Tibial artery (tissue), 4 donors: ENCODE measurements around the gene NEDD8.

Experiments used
- DNase-seq, 2 donors: peaks; one replicate each; pipeline ENCODE4 v3.0.0-alpha.2; 2019
- H3K27ac ChIP-seq, 2 donors: fragments of 200-600 bp; sonication (generic) in 1 of 2; 1 replicate in 1 of 2; 2 replicates in 1 of 2; pipeline ENCODE4 v1.5.1; 2018 to 2019; ENCODE audit warnings: mild to moderate bottlenecking in 1 of 2
- H3K27me3 ChIP-seq, 2 donors: fragments of 200-600 bp; sonication (generic) in 1 of 2; one replicate each; pipeline versions ENCODE4 v1.5.1 to v1.6.0; 2016 to 2019
- H3K36me3 ChIP-seq, 3 donors: fragments of 200-600 bp; sonication (generic) in 2 of 3; one replicate each; pipeline ENCODE4 v1.5.1; 2016 to 2019; ENCODE audit warnings: mild to moderate bottlenecking in 2 of 3
- H3K4me1 ChIP-seq, 4 donors: fragments of 200-600 bp; sonication (generic) in 2 of 4; 1 replicate in 3 of 4; 2 replicates in 1 of 4; pipeline ENCODE4 v1.5.1; 2016 to 2019
- H3K4me3 ChIP-seq, 2 donors: fragments of 200-600 bp; sonication (generic) in 1 of 2; 1 replicate in 1 of 2; 2 replicates in 1 of 2; pipeline ENCODE4 v1.5.1; 2018 to 2019; ENCODE audit warnings: mild to moderate bottlenecking in 2 of 2
- H3K9me3 ChIP-seq, 3 donors: fragments of 200-600 bp; sonication (generic) in 1 of 3; one replicate each; pipeline ENCODE4 v1.5.1; 2016 to 2019
- CTCF ChIP-seq, 2 experiments: fragments of 200-600 bp in 1 of 2; fragments of 450-650 bp in 1 of 2; IDR thresholded peaks; one replicate each; pipeline ENCODE4 v1.5.1; 2017 to 2019; ENCODE audit warnings: antibody characterized with exemption in 2 of 2, mild to moderate bottlenecking in 1 of 2, moderate library complexity in 1 of 2
- intact Hi-C: fragments of 100-400 bp; cut with DNase I; formaldehyde crosslinking; loops from one replicate; pipeline ENCODE4 v1.15.0; 2023; ENCODE audit warnings: low total_unique reads

NEDD8 gene

GRCh38 chr14:24190416-24190815 lies 41.8 kb downstream of the NEDD8 start:
- Histone ChIP-seq H3K9me3 (no peaks in the 10 kb centered on the region), H3K4me1 (peaks cover 0 to 35% (median 28%) of the 10 kb centered on the region in 4 donors), H3K27ac (no peak overlapping the region), H3K36me3 (peaks cover 25 to 54% (median 34%) of the 10 kb centered on the region in 3 donors), H3K27me3 (no peaks in the 10 kb centered on the region), H3K4me3 (no peak overlapping the region)
- intact Hi-C loops = no loop called here
- no peak for TF ChIP-seq CTCF (IDR thresholded peaks at IDR 0.05)
- DNase-seq = no peak

- Histone ChIP-seq H3K36me3 (peaks cover 34 to 63% (median 44%) of the 10 kb centered on the region in 3 donors), H3K27ac (peak overlapping the region in 1 of 2 donors; percentile 73), H3K4me1 (peaks cover 0 to 30% (median 23%) of the 10 kb centered on the region in 4 donors), H3K9me3 (no peaks in the 10 kb centered on the region), H3K27me3 (no peaks in the 10 kb centered on the region), H3K4me3 (no peak overlapping the region)
- TF ChIP-seq CTCF (IDR thresholded peaks at IDR 0.05) = no peak
- intact Hi-C loops = loop anchor here (5.0 kb wide), 1 partner anchor 42 kb away; the partner anchor contains the start of genes PSME2 and RNF31
- DNase-seq = no peak
Observed at GRCh38 chr14:24189460-24189859, 42.7 kb downstream of the NEDD8 start.

- no peaks in the 10 kb centered on the region for H3K9me3 ChIP-seq
- H3K27ac ChIP-seq = peak overlapping the region in 1 of 2 donors; percentile 73
- H3K36me3 ChIP-seq = peaks cover 39 to 68% (median 48%) of the 10 kb centered on the region in 3 donors
- peaks cover 0 to 26% (median 19%) of the 10 kb centered on the region in 4 donors for H3K4me1 ChIP-seq
- no peak for TF ChIP-seq CTCF (IDR thresholded peaks at IDR 0.05)
- peak overlapping the region; percentile 56 to 67 for H3K4me3 ChIP-seq
- no peaks in the 10 kb centered on the region for H3K27me3 ChIP-seq
- intact Hi-C loops = loop anchor here (5.0 kb wide), 1 partner anchor 42 kb away; the partner anchor contains the start of genes PSME2 and RNF31
- no peak for DNase-seq
Observed at GRCh38 chr14:24189059-24189375, 43.1 kb downstream of the NEDD8 start.

GRCh38 chr14:24188251-24189058 lies 43.7 kb downstream of the NEDD8 start, which contains the start of gene IPO4:
Gene IPO4, minus strand, starts transcription at chr14:24188816. Its CDS starts 29 bp downstream, at chr14:24188787.
- peaks cover 45 to 73% (median 54%) of the 10 kb centered on the region in 3 donors for H3K36me3 ChIP-seq
- no peaks in the 10 kb centered on the region for H3K9me3 ChIP-seq
- no peaks in the 10 kb centered on the region for H3K27me3 ChIP-seq
- H3K4me3 ChIP-seq = peak within 1 kb of the TSS; percentile 56 to 67
- peaks cover 0 to 24% (median 17%) of the 10 kb centered on the region in 4 donors for H3K4me1 ChIP-seq
- DNase-seq = peak; percentile 96 to 97
- TF ChIP-seq CTCF (IDR thresholded peaks at IDR 0.05) = peak in 1 of 2 experiments; percentile 9
- H3K27ac ChIP-seq = peak within 1 kb of the TSS; percentile 65 to 73
- intact Hi-C loops = loop anchor here (5.0 kb wide), 1 partner anchor 41 kb away; the partner anchor contains the start of genes PSME2 and RNF31

- peak overlapping the region; percentile 56 to 67 for H3K4me3 ChIP-seq
- peaks cover 48 to 75% (median 56%) of the 10 kb centered on the region in 3 donors for H3K36me3 ChIP-seq
- DNase-seq = no peak
- TF ChIP-seq CTCF (IDR thresholded peaks at IDR 0.05) = no peak
- peaks cover 0 to 24% (median 17%) of the 10 kb centered on the region in 4 donors for H3K4me1 ChIP-seq
- H3K27me3 ChIP-seq = no peaks in the 10 kb centered on the region
- no peaks in the 10 kb centered on the region for H3K9me3 ChIP-seq
- H3K27ac ChIP-seq = no peak overlapping the region
- intact Hi-C loops = loop anchor here (5.0 kb wide), 1 partner anchor 40 kb away; the partner anchor contains the start of genes PSME2 and RNF31
Observed at GRCh38 chr14:24187539-24187915, 44.6 kb downstream of the NEDD8 start.
